Inflammatory macrophage treated with lipopolysaccharide for 4 hours (primary cell): ENCODE measurements around the gene PLA2G4B.
A peak's percentile ranks its signal among the peaks of the same experiment; 100 is the strongest.

Source experiments
- DNase-seq: peaks from one replicate; pipeline ENCODE4 v3.0.0-alpha.2; 2020

PLA2G4B gene

GRCh38 chr15:41809526-41810220, 29.0 kb upstream of the PLA2G4B start:
- DNase-seq = no peak

- no peak for DNase-seq
Observed at GRCh38 chr15:41810651-41811431, 27.8 kb upstream of the PLA2G4B start.

- peak; percentile 77 for DNase-seq
Observed at GRCh38 chr15:41811432-41812195, 27.0 kb upstream of the PLA2G4B start.

GRCh38 chr15:41812820-41813375, 25.7 kb upstream of the PLA2G4B start:
- DNase-seq = no peak

GRCh38 chr15:41813426-41813825, 25.2 kb upstream of the PLA2G4B start:
- no peak for DNase-seq

- DNase-seq = no peak
Observed at GRCh38 chr15:41814534-41814933, 24.1 kb upstream of the PLA2G4B start.

- DNase-seq = no peak
Observed at GRCh38 chr15:41816788-41817187, 21.9 kb upstream of the PLA2G4B start.

GRCh38 chr15:41817327-41817726, 21.3 kb upstream of the PLA2G4B start:
- DNase-seq = no peak

- no peak for DNase-seq
Observed at GRCh38 chr15:41817781-41818180, 20.9 kb upstream of the PLA2G4B start.

- no peak for DNase-seq
Observed at GRCh38 chr15:41819455-41820050, 19.1 kb upstream of the PLA2G4B start.

- DNase-seq = no peak
Observed at GRCh38 chr15:41820791-41821423, 17.7 kb upstream of the PLA2G4B start.

- DNase-seq = no peak
Observed at GRCh38 chr15:41821831-41822230, 16.8 kb upstream of the PLA2G4B start.

- DNase-seq = no peak
Observed at GRCh38 chr15:41822471-41822870, 16.2 kb upstream of the PLA2G4B start.

- DNase-seq = no peak
Observed at GRCh38 chr15:41822957-41823356, 15.7 kb upstream of the PLA2G4B start.

GRCh38 chr15:41823502-41823901, 15.1 kb upstream of the PLA2G4B start:
- DNase-seq = no peak

GRCh38 chr15:41824062-41824745, 14.4 kb upstream of the PLA2G4B start:
- DNase-seq = no peak

GRCh38 chr15:41825145-41825544, 13.5 kb upstream of the PLA2G4B start:
- no peak for DNase-seq

GRCh38 chr15:41825572-41826535, 12.8 kb upstream of the PLA2G4B start:
- DNase-seq = no peak

GRCh38 chr15:41827290-41827879, 11.3 kb upstream of the PLA2G4B start:
- DNase-seq = no peak
